Measurements from ENCODE around the gene AHI1. TPM values are rescaled to one million over a fixed set of nuclear protein-coding genes. Genes with fewer than 3 reads are reported as not detected.
A peak's percentile ranks its signal among the peaks of the same experiment; 100 is the strongest.

AHI1 gene
- total RNA-seq, 1 donor from 2014 or later: 23.2 TPM

DNA sequence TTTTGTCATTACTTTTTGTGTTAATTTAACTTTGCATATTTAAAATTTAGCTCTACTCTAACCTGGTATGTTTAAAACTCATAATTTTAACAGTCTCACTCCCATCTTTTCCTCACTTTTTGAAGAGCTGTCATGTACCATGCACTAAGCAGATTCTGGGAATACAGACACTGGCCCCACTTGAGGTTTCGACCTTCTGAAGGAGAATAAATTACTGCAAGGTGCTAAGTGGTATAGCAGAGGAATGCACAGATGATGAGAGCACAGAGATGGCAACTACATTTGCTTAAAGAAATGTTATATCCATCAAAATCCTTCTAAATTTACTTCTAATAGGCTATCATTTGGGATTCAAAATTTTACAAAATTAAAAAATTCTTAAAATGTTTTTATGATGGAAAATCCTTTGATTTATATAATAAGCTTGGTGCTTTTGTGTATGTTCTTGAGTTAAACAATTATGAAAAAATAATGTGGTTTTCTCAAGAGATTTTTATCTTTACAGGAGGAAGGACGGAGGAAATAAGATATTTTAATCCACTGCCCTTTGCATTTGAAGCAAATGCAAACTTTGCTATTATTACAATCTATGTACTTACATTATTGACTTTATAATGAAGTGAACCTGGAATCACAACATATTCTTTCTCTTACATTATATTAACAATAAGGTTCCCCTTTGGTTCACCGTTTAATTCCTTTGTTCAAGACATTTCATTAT lies 79.3 kb downstream of the AHI1 start:
- H3K4me3 Mint-ChIP-seq: no peak overlapping the region
- H3K27ac Mint-ChIP-seq: no peak overlapping the region
- peaks cover 5% of the 10 kb centered on the region for H3K36me3 Mint-ChIP-seq
- H3K27me3 Mint-ChIP-seq: no peaks in the 10 kb centered on the region
- TF ChIP-seq, protein P1, sequence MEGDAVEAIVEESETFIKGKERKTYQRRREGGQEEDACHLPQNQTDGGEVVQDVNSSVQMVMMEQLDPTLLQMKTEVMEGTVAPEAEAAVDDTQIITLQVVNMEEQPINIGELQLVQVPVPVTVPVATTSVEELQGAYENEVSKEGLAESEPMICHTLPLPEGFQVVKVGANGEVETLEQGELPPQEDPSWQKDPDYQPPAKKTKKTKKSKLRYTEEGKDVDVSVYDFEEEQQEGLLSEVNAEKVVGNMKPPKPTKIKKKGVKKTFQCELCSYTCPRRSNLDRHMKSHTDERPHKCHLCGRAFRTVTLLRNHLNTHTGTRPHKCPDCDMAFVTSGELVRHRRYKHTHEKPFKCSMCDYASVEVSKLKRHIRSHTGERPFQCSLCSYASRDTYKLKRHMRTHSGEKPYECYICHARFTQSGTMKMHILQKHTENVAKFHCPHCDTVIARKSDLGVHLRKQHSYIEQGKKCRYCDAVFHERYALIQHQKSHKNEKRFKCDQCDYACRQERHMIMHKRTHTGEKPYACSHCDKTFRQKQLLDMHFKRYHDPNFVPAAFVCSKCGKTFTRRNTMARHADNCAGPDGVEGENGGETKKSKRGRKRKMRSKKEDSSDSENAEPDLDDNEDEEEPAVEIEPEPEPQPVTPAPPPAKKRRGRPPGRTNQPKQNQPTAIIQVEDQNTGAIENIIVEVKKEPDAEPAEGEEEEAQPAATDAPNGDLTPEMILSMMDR (conservative IDR thresholded peaks at IDR 0.05): no peak
- H3K4me1 Mint-ChIP-seq (ENCODE audit: unreplicated experiment): no peaks in the 10 kb centered on the region
- H3K9me3 Mint-ChIP-seq: no peaks in the 10 kb centered on the region
- no peak for DNase-seq (ENCODE audit: extremely low spot score, unreplicated experiment)

DNA sequence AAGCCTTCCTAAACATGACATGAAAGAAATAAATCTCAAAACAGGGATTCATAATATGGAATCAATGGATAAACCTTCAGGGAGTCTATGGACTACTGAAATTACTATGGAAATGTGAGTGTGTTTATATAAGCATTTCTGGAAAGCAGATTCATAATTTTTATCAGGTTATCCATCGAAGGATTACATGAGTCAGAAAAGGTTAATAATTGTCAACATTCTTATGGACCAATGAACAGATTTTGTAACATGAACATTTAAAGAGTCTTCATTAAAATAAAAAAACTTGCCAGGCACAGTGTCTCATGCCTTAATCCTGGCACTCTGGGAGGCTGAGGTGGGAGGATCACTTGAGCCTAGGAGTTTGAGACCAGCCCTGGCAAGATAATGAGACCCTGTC lies 84.8 kb downstream of the AHI1 start:
- Mint-ChIP-seq H3K4me1 (ENCODE audit: unreplicated experiment) (no peaks in the 10 kb centered on the region), H3K4me3 (no peak overlapping the region), H3K9me3 (no peaks in the 10 kb centered on the region), H3K36me3 (peaks cover 5% of the 10 kb centered on the region), H3K27ac (no peak overlapping the region), H3K27me3 (no peaks in the 10 kb centered on the region)
- no peak for DNase-seq (ENCODE audit: extremely low spot score, unreplicated experiment)
- TF ChIP-seq, protein P1 (conservative IDR thresholded peaks at IDR 0.05): no peak

DNA sequence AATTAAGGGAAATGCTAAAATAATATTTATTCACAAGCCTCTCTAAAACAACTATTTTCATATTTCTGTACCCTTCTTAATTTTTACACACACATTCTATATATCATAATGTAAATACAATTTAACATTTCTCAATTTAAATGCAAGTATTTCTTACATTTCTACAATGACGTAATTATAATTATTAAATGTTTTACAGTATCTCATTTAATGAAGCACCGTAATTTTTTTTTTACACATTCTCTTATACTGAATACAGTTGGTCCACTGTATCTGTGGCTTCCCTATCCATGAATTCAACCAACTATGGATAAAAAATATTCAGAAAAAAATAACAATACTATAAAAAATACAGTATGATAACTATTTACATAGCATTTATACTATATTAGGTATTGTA lies 85.7 kb downstream of the AHI1 start:
- TF ChIP-seq, protein P1 (conservative IDR thresholded peaks at IDR 0.05): no peak
- no peak overlapping the region for H3K27ac Mint-ChIP-seq
- H3K27me3 Mint-ChIP-seq: no peaks in the 10 kb centered on the region
- no peak overlapping the region for H3K4me3 Mint-ChIP-seq
- DNase-seq (ENCODE audit: extremely low spot score, unreplicated experiment): no peak
- H3K36me3 Mint-ChIP-seq: peaks cover 5% of the 10 kb centered on the region
- no peaks in the 10 kb centered on the region for H3K9me3 Mint-ChIP-seq
- H3K4me1 Mint-ChIP-seq (ENCODE audit: unreplicated experiment): no peaks in the 10 kb centered on the region

DNA sequence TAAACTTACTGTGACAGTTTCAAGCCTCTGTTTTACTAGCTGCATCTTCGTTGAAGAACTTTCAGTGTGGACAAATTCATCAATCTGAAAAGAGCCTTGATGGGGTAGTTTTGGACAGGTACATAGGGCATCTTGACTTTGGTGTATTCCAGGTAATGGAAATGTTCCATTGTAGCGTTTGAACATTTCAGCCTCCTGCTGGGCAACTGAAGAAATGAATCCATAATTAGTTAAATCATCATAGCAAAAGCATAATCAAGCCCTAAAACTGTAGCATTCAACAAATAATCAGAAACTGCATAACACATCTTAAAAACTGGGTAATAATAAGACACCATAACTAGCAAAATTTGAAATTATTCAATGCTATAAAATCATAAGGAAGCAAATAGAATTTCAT lies 86.2 kb downstream of the AHI1 start:
- H3K9me3 Mint-ChIP-seq: no peaks in the 10 kb centered on the region
- no peak for DNase-seq (ENCODE audit: extremely low spot score, unreplicated experiment)
- H3K36me3 Mint-ChIP-seq: peaks cover 5% of the 10 kb centered on the region
- H3K4me1 Mint-ChIP-seq (ENCODE audit: unreplicated experiment): no peaks in the 10 kb centered on the region
- no peaks in the 10 kb centered on the region for H3K27me3 Mint-ChIP-seq
- H3K4me3 Mint-ChIP-seq: no peak overlapping the region
- no peak overlapping the region for H3K27ac Mint-ChIP-seq
- TF ChIP-seq, protein P1 (conservative IDR thresholded peaks at IDR 0.05): peak; percentile 57

DNA sequence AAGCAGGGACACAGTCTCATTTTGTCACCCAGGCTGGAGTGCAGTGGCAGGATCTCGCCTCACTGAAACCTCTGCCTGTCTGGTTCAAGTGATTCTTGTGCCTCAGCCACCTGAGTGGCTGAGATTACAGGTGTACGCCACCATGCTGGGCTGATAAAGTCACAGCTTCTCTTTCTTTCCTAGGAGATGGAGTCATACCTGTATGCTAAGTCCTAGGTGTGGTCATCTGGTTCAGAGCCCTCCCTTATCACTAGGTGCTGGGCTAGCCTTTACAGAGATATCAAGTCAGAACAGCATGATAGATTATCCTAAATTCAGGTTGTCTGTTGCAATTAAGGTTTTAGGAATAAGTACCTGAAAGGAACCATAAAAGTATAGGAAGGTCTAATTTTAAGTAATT lies 86.7 kb downstream of the AHI1 start:
- Mint-ChIP-seq H3K4me1 (ENCODE audit: unreplicated experiment) (no peaks in the 10 kb centered on the region), H3K4me3 (no peak overlapping the region), H3K27me3 (no peaks in the 10 kb centered on the region), H3K36me3 (peaks cover 5% of the 10 kb centered on the region), H3K27ac (no peak overlapping the region), H3K9me3 (no peaks in the 10 kb centered on the region)
- TF ChIP-seq, protein P1 (conservative IDR thresholded peaks at IDR 0.05): no peak
- DNase-seq (ENCODE audit: extremely low spot score, unreplicated experiment): no peak
